GM21619 (cell line): ENCODE data around the gene GSG1.
"Not testable (repeated sequence)": the region's sequence is repeated elsewhere in the genome, so short reads cannot be mapped to it uniquely, and the experiment has no call there.

Source experiments
- ATAC-seq: cut with Tn5 transposase; IDR thresholded peaks from one replicate; pipeline ENCODE4 v1.9.1; 2021; ENCODE audit not compliant: unreplicated experiment

Gene GSG1

GRCh38 chr12:13093191-13093847, 10.1 kb downstream of the GSG1 start:
- ATAC-seq: no peak

GRCh38 chr12:13091832-13092231, 11.6 kb downstream of the GSG1 start:
- ATAC-seq: no peak

- no peak for ATAC-seq
These were observed 13.4 kb downstream of the GSG1 start for GRCh38 chr12:13090054-13090453.

DNA sequence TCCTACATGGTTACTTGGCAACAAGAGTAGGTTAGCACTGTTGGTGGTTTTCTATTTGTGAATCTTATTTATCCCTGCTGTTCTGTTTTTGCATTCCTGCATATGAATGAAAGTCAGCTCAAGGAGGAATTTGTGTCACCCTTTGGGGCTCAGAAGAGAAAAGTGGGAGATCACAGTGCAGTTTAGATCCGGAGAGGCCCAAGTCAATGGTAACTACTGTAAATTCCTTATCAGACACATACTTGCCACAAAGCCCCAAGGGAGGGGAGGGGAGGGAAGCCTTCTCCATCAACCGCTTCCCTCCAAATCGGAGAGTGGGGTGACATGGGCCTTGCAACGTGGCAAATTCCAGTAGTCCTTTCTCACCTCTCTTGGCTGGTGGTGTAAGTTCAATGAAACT, 15.0 kb downstream of the GSG1 start:
- ATAC-seq: no peak

GRCh38 chr12:13087766-13088165, 15.7 kb downstream of the GSG1 start:
- ATAC-seq: no peak

GRCh38 chr12:13085968-13086686, 17.3 kb downstream of the GSG1 start:
- ATAC-seq: no peak

- ATAC-seq: no peak
These were observed 18.4 kb downstream of the GSG1 start for GRCh38 chr12:13084898-13085640.

DNA sequence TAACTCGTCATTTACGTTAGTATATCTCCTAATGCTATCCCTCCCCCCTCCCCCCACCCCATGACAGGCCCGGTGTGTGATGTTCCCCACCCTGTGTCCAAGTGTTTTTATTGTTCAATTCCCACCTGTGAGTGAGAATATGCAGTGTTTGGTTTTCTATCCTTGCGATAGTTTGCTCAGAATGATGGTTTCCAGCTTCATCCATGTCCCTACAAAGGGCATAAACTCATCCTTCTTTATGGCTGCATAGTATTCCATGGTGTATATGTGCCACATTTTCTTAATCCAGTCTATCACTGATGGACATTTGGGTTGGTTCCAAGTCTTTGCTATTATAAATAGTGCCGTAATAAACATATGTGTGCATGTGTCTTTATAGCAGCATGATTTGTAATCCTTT, 19.8 kb downstream of the GSG1 start:
- ATAC-seq: not testable (repeated sequence)

DNA sequence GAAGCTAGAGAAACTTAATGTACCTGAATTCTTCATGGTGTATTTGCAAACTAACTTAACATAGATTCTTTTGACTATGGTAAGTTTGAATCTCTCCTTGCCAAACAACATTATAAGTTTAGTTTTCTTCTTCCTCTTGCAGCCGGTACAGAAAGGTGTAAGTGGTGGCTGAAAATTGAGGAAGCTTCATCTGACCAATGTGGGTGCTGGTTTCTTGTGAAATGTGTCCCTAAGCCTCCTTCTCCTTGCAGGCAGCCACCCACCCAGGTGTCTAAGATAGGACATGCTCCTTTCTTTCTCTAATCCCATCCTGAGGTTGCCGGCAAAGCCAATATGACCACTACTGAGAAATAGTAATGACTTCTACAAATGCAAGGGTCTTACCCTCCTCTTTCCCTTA, 20.6 kb downstream of the GSG1 start:
- no peak for ATAC-seq

- no peak for ATAC-seq
These were observed 23.2 kb downstream of the GSG1 start for GRCh38 chr12:13080266-13080665.

GRCh38 chr12:13079440-13079906, 24.0 kb downstream of the GSG1 start:
- ATAC-seq: no peak

GRCh38 chr12:13075786-13076570, 27.5 kb downstream of the GSG1 start:
- ATAC-seq: no peak

GRCh38 chr12:13075118-13075480, 28.4 kb downstream of the GSG1 start:
- no peak for ATAC-seq

DNA sequence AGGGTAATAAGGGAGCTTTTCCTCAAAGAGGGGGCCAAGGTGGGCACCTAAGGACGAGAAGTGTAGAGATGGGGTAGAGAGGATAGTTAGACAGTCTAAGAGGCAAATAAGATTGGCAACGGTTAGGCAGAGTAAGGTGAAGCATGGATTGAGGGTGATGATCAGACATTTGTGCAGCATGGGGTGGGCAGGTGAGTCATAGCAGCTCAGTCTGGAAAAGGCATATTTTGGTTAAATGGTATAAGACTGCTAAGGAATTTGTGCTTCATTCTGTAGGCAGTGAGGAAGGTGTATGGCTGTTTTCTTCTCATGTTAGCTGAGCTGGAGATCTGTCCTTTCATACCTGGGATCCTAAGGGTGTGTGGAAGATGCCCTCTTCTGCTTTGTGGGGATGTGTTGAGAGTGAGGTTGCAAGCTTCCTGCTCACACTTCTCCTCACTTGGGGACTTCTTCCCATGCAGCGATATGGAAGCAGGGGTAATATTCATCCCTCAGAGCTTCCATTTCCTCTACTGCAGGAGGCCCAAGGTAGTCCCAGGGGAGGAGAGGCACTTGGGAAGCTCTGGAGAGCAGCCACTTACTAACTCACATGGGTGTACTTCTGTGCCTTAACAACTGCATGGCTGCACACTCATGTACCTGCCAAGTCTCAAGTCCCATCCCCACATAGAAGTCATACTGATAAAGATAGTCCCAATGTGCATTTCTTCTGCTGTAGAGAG, 28.9 kb downstream of the GSG1 start:
- no peak for ATAC-seq

DNA sequence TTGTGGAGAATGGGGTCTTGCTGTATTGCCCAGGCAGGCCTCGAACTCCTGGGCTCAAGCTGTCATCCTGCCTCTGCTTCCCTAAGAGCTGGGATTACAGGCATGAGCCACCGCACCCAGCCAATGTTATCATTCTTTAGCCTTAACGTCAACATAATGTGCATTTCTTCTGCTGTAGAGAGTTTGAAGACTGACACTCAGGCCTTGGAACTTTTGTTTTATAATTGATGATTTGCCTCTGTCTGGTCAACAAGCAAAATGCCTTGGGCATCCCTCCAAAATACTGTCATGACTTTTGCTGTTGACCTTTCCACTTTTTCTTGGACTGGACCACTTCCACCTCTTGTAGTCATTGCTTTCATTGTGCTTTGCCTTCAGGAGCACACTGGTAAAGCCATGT, 30.3 kb downstream of the GSG1 start:
- no peak for ATAC-seq

GRCh38 chr12:13071305-13072280, 31.9 kb downstream of the GSG1 start:
- ATAC-seq: no peak

DNA sequence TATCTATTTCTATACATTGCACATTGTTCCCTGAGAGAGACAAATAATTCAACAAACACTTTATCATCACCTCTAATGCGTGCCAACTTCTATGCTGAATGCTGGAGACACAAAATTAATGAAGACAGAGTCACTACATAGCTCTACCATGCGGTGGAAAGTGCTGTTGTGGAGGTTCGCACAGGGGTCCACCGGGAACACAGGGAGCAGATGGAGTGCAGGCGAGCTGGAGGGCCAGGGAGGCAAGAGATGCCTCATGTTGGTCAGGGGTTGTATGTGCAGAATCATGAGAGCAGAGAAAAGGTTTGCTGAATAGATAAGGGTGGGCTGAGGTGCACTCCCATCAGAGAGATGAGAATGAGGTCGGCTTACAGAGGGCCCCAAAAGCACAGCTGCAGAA, 34.1 kb downstream of the GSG1 start:
- no peak for ATAC-seq

DNA sequence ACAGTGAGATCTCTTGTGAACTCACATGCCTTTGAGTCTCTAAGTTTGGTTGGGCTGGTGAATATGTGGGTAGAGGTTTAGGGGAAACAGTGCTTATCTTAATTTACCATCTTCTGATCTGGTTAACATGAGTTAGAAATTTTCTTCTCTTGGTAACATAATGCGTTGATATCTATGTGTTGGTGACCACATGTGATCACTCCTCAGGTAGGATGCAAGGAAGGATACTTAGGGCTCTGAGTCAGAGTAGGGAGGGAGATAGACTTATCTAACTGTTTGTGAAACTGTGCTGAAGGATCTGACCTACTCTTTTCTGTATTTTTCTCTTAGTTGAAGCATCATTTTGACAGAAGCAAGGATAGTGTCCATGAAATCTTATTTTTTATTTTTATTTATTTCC, 36.1 kb downstream of the GSG1 start:
- ATAC-seq: no peak

DNA sequence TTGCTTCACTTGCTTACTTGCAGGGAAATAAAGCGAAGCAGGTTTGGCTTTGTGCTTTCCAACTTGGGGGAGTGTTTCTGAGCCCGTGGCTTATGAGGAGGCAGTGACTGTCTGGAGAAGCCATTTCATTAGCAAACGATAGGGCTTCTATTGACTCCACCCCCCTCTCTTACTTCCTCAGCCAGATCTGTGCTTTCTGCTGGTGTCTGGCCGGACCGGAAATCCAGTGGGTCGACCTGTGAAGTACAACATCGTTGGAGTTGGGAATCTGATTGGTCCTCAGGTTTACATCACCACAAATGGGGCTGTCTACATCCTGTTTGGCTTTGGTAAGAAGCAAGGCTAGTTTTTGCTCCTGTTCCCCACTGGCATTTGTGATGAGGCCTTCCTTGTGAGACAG, 37.0 kb downstream of the GSG1 start:
- ATAC-seq: no peak
